K562 (cell line): Measurements from ENCODE around the gene AIFM3. TPM values are rescaled to one million over a fixed set of nuclear protein-coding genes. Genes with fewer than 3 reads are reported as not detected.

Source experiments
- BHLHE40 ChIP-seq: IDR thresholded peaks from 2 replicates; pipeline ENCODE4 v1.6.1; 2011; ENCODE audit warnings: low read length, improper control_type of control experiment
- FOXJ3 ChIP-seq: sonication (generic); formaldehyde crosslinking; IDR thresholded peaks from 2 replicates; pipeline ENCODE4 v1.4.0; 2020; ENCODE audit warnings: mild to moderate bottlenecking, missing genetic modification reagents
- HDAC8 ChIP-seq: fragments of 450-650 bp; IDR thresholded peaks from 2 replicates; pipeline ENCODE4 v1.6.1; 2016; ENCODE audit warnings: mild to moderate bottlenecking, missing genetic modification characterization, moderate library complexity, missing compliant biosample characterization
- MYNN ChIP-seq, 2 experiments: sonication (generic); formaldehyde crosslinking in 1 of 2; IDR thresholded peaks; 2 replicates each; pipeline versions ENCODE4 v1.5.0 to v1.6.1; 2016 to 2020; ENCODE audit warnings: antibody characterized with exemption in 1 of 2, missing genetic modification reagents in 1 of 2
- OTX1 ChIP-seq: fragments of 450-650 bp; formaldehyde crosslinking; IDR thresholded peaks from 2 replicates; pipeline ENCODE4 v1.4.0; 2022; ENCODE audit warnings: mild to moderate bottlenecking
- POLR2B ChIP-seq: fragments of 450-650 bp; IDR thresholded peaks from 2 replicates; pipeline ENCODE4 v1.6.1; 2018; ENCODE audit warnings: low read depth; ENCODE audit not compliant: partially characterized antibody
- POLR2G ChIP-seq: fragments of 200-400 bp; formaldehyde crosslinking; IDR thresholded peaks from 2 replicates; pipeline ENCODE4 v1.6.1; 2017; ENCODE audit warnings: low read depth, mild to moderate bottlenecking, antibody characterized with exemption, low read length, moderate library complexity
- RBM39 ChIP-seq: fragments of 200-400 bp; formaldehyde crosslinking; optimal IDR thresholded peaks from 2 replicates; pipeline ENCODE3; 2018; ENCODE audit warnings: low read depth, low read length
- ZBTB17 ChIP-seq: fragments of 450-650 bp; formaldehyde crosslinking; IDR thresholded peaks from 2 replicates; pipeline ENCODE4 v1.4.0; 2020; ENCODE audit warnings: mild to moderate bottlenecking
- ZNF699 ChIP-seq: fragments of 250-450 bp; sonication (Bioruptor Pico); IDR thresholded peaks from 2 replicates; pipeline ENCODE4 v1.8.0; 2021; ENCODE audit warnings: mild to moderate bottlenecking, moderate library complexity; ENCODE audit not compliant: insufficient replicate concordance
- ZNF785 ChIP-seq: fragments of 250-450 bp; sonication (Bioruptor Pico); IDR thresholded peaks from 2 replicates; pipeline ENCODE4 v1.4.0; 2020; ENCODE audit warnings: mild to moderate bottlenecking
- polyA plus RNA-seq, 8 experiments: library from polyadenylated mRNA; depleted of rRNA in 4 of 8; stranded (reverse) in 5 of 8; unstranded in 3 of 8; fragments of >200 nt; fragmentation: Nextera tagmentation in 2 of 8; fragmentation: Illumina TruSeq in 1 of 8; extraction: Ambion mirVana in 2 of 8; extraction: Trizol in 1 of 8; gene quantifications; 2 replicates each; pipeline versions ENCODE4 v1.2.1 to v1.2.3, GENCODE V29; 2011 to 2014; ENCODE audit warnings: inconsistent platforms in 1 of 8, missing spikeins in 1 of 8
- total RNA-seq, 7 experiments: library from RNA; depleted of rRNA in 6 of 7; stranded (reverse); fragments of >200 nt in 6 of 7; fragmentation: Illumina TruSeq in 2 of 7; extraction: Trizol in 2 of 7; gene quantifications; 2 replicates each; pipeline versions ENCODE4 v1.2.1 to v1.2.3, GENCODE V29; 2011 to 2021; ENCODE audit warnings: low replicate concordance in 1 of 7
- TF ChIP-seq, protein P1 (sequence below): fragments of 250-450 bp; sonication (Bioruptor Pico); IDR thresholded peaks from 2 replicates; pipeline ENCODE4 v1.9.0; 2021; ENCODE audit warnings: mild to moderate bottlenecking, inconsistent platforms
- TF ChIP-seq, protein P2 (sequence below): fragments of 450-650 bp; formaldehyde crosslinking; IDR thresholded peaks from 2 replicates; pipeline ENCODE4 v1.4.0; 2022; ENCODE audit warnings: mild to moderate bottlenecking, moderate library complexity
- TF ChIP-seq, protein P3 (sequence below): fragments of 250-450 bp; sonication (Bioruptor Pico); IDR thresholded peaks from 2 replicates; pipeline ENCODE4 v1.9.0; 2021; ENCODE audit warnings: mild to moderate bottlenecking
- TF ChIP-seq, protein P4 (sequence below): fragments of 450-650 bp; conservative IDR thresholded peaks from 2 replicates; pipeline ENCODE4 v1.6.1; 2016; ENCODE audit warnings: missing genetic modification characterization, low read depth, mild to moderate bottlenecking, control low read depth, missing compliant biosample characterization
- TF ChIP-seq, protein P5 (sequence below): fragments of 450-650 bp; formaldehyde crosslinking; IDR thresholded peaks from 2 replicates; pipeline ENCODE4 v1.4.0; 2020; ENCODE audit warnings: mild to moderate bottlenecking, moderate library complexity
- TF ChIP-seq, protein P6 (sequence below): fragments of 250-450 bp; sonication (Bioruptor Pico); IDR thresholded peaks from 2 replicates; pipeline ENCODE4 v1.8.0; 2021; ENCODE audit warnings: moderate library complexity, mild to moderate bottlenecking, inconsistent platforms
- TF ChIP-seq, protein P7 (sequence below): sonication (generic); formaldehyde crosslinking; IDR thresholded peaks from 2 replicates; pipeline ENCODE4 v1.8.1; 2023; ENCODE audit warnings: mild to moderate bottlenecking, missing genetic modification reagents, moderate library complexity

The AIFM3 gene
- total and polyA plus RNA-seq, 9 of the 15 experiments (the other 6 are each of a cell fraction or from before 2014, with no cell fraction given): 0.03 to 0.20 (median 0.07) TPM; not detected in 1

DNA sequence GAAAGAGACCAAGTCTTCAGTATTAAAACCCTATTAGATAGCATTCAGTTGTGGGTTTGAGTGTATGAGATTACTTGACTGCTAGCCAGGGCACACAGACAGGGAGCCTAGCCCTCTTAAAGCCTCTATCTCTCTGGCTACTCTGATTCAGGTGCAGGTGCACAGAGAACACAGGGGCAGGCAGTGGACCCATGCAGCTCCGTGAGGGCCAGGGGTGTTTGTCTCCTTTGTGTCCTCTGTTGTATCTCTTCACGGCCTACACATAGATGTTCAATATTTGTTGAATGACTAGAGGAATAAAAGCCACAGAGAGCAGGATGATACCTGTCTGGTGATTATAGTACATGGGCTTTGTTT, 21.5 kb upstream of the AIFM3 start (continued):
- TF ChIP-seq, protein P1, sequence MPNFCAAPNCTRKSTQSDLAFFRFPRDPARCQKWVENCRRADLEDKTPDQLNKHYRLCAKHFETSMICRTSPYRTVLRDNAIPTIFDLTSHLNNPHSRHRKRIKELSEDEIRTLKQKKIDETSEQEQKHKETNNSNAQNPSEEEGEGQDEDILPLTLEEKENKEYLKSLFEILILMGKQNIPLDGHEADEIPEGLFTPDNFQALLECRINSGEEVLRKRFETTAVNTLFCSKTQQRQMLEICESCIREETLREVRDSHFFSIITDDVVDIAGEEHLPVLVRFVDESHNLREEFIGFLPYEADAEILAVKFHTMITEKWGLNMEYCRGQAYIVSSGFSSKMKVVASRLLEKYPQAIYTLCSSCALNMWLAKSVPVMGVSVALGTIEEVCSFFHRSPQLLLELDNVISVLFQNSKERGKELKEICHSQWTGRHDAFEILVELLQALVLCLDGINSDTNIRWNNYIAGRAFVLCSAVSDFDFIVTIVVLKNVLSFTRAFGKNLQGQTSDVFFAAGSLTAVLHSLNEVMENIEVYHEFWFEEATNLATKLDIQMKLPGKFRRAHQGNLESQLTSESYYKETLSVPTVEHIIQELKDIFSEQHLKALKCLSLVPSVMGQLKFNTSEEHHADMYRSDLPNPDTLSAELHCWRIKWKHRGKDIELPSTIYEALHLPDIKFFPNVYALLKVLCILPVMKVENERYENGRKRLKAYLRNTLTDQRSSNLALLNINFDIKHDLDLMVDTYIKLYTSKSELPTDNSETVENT (CRISPR knock-in tag): peak; percentile 28; the same call in 1 of the 2 replicates
- TF ChIP-seq OTX1 (CRISPR knock-in tag) (0 out of 2 replicates have a peak, but pooled peaks have one; percentile 65), ZBTB17 (no peak), MYNN (IDR thresholded peaks at IDR 0.05) (no peak), MYNN (CRISPR knock-in tag; IDR thresholded peaks at IDR 0.05) (no peak), POLR2G (0 out of 2 replicates have a peak, but pooled peaks have one; percentile 3), ZNF785 (CRISPR knock-in tag) (no peak), RBM39 (no peak), ZNF699 (no peak), FOXJ3 (no peak), HDAC8 (tag) (no peak), BHLHE40 (peak; percentile 24; the same call in 1 of the 2 replicates), POLR2B (no peak)
- TF ChIP-seq, protein P2, sequence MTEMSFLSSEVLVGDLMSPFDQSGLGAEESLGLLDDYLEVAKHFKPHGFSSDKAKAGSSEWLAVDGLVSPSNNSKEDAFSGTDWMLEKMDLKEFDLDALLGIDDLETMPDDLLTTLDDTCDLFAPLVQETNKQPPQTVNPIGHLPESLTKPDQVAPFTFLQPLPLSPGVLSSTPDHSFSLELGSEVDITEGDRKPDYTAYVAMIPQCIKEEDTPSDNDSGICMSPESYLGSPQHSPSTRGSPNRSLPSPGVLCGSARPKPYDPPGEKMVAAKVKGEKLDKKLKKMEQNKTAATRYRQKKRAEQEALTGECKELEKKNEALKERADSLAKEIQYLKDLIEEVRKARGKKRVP (CRISPR knock-in tag): no peak
- TF ChIP-seq, protein P3, sequence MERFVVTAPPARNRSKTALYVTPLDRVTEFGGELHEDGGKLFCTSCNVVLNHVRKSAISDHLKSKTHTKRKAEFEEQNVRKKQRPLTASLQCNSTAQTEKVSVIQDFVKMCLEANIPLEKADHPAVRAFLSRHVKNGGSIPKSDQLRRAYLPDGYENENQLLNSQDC (CRISPR knock-in tag): no peak
- TF ChIP-seq, protein P4, sequence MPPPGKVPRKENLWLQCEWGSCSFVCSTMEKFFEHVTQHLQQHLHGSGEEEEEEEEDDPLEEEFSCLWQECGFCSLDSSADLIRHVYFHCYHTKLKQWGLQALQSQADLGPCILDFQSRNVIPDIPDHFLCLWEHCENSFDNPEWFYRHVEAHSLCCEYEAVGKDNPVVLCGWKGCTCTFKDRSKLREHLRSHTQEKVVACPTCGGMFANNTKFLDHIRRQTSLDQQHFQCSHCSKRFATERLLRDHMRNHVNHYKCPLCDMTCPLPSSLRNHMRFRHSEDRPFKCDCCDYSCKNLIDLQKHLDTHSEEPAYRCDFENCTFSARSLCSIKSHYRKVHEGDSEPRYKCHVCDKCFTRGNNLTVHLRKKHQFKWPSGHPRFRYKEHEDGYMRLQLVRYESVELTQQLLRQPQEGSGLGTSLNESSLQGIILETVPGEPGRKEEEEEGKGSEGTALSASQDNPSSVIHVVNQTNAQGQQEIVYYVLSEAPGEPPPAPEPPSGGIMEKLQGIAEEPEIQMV (tag): no peak
- TF ChIP-seq, protein P5, sequence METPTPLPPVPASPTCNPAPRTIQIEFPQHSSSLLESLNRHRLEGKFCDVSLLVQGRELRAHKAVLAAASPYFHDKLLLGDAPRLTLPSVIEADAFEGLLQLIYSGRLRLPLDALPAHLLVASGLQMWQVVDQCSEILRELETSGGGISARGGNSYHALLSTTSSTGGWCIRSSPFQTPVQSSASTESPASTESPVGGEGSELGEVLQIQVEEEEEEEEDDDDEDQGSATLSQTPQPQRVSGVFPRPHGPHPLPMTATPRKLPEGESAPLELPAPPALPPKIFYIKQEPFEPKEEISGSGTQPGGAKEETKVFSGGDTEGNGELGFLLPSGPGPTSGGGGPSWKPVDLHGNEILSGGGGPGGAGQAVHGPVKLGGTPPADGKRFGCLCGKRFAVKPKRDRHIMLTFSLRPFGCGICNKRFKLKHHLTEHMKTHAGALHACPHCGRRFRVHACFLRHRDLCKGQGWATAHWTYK: no peak
- TF ChIP-seq, protein P6, sequence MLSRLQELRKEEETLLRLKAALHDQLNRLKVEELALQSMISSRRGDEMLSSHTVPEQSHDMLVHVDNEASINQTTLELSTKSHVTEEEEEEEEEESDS (CRISPR knock-in tag): no peak
- TF ChIP-seq, protein P7, sequence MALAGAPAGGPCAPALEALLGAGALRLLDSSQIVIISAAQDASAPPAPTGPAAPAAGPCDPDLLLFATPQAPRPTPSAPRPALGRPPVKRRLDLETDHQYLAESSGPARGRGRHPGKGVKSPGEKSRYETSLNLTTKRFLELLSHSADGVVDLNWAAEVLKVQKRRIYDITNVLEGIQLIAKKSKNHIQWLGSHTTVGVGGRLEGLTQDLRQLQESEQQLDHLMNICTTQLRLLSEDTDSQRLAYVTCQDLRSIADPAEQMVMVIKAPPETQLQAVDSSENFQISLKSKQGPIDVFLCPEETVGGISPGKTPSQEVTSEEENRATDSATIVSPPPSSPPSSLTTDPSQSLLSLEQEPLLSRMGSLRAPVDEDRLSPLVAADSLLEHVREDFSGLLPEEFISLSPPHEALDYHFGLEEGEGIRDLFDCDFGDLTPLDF (CRISPR knock-in tag): peak; percentile 9; the same call in 1 of the 2 replicates
